Activated T-cell treated with anti-CD3 and anti-CD28 coated beads for 24 hours (primary cell): Measurements from ENCODE around the gene TMEM125.

Experiments
- DNase-seq: peaks from one replicate; pipeline ENCODE4 v3.0.0-alpha.2; 2020; ENCODE audit warnings: low read depth

Gene TMEM125

GRCh38 chr1:43312212-43312623 lies 42.4 kb downstream of the TMEM125 start:
- DNase-seq, result no peak

DNA sequence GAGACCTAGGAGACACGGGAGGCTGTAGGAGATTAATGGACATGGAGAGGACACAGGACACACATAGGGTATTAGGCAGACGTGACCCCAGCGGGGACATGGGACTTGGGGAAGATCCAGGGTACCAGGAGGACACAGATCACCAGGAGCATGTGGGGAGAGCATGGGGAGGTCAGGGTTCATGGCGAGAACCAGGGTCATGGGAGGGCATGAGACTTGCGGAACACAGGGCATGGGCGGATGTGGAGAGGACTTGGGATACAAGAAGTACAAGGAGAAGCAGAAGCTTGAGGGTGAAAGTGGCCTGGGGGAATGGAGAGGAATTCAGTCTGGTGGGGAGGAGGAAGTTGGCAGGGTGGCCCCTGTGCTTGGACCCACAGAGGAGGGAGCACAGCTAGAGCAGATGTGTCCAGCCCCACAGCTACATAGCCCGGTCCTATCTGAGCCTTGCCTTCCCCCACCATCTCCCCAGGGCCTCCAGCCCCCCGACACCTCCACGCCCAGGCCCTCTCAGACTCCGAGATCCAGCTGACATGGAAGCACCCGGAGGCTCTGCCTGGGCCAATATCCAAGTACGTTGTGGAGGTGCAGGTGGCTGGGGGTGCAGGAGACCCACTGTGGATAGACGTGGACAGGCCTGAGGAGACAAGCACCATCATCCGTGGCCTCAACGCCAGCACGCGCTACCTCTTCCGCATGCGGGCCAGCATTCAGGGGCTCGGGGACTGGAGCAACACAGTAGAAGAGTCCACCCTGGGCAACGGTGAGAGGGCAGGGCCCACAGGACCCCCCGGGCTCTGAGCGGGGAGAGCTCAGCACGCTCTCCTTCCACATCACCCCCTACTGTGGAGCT lies 43.1 kb downstream of the TMEM125 start:
- DNase-seq, result no peak

DNA sequence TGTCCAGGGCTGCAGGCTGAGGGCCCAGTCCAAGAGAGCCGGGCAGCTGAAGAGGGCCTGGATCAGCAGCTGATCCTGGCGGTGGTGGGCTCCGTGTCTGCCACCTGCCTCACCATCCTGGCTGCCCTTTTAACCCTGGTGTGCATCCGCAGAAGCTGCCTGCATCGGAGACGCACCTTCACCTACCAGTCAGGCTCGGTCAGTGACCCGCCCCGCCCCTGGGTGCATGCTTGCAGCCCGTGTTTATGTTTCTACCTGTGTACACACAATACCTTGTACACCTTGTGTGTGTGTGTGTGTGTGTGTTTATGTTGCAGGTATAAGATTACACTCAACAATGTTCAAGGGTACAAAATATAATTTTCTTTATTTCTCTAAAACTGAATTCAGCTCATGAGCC lies 44.0 kb downstream of the TMEM125 start:
- no peak for DNase-seq

GRCh38 chr1:43314233-43314632 lies 44.5 kb downstream of the TMEM125 start:
- DNase-seq, result no peak

- DNase-seq, result no peak
Observed at GRCh38 chr1:43315481-43315880, 45.7 kb downstream of the TMEM125 start.

- no peak for DNase-seq
Observed at GRCh38 chr1:43315963-43316737, 46.4 kb downstream of the TMEM125 start.

DNA sequence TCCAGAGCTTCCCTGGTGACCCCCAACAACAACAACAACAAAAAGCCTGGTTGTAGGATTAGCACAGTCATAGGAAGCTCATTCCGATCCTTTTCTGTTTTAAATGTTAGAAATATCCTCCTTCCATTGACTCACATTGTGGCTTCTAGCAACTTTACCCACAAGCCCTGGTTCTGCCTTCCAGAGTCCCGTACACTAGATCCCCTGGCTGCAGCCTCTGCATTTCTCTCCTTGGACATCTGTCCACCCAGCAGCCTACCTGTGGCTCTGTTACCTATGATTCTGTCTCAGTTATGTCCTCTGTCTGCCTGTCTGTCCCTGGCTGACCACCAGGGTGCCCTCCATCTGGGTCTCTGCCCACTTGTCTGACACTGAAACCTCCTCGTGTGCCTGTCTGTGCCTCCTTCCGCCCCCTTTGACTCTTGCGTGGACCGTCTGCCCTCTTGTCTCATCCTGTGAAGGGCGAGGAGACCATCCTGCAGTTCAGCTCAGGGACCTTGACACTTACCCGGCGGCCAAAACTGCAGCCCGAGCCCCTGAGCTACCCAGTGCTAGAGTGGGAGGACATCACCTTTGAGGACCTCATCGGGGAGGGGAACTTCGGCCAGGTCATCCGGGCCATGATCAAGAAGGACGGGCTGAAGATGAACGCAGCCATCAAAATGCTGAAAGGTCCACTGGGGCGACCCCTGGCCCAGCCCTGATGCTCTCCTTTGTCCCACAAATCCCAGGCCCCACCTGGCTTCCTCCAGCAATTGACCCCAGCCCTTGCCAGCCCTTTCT lies 47.1 kb downstream of the TMEM125 start:
- no peak for DNase-seq

DNA sequence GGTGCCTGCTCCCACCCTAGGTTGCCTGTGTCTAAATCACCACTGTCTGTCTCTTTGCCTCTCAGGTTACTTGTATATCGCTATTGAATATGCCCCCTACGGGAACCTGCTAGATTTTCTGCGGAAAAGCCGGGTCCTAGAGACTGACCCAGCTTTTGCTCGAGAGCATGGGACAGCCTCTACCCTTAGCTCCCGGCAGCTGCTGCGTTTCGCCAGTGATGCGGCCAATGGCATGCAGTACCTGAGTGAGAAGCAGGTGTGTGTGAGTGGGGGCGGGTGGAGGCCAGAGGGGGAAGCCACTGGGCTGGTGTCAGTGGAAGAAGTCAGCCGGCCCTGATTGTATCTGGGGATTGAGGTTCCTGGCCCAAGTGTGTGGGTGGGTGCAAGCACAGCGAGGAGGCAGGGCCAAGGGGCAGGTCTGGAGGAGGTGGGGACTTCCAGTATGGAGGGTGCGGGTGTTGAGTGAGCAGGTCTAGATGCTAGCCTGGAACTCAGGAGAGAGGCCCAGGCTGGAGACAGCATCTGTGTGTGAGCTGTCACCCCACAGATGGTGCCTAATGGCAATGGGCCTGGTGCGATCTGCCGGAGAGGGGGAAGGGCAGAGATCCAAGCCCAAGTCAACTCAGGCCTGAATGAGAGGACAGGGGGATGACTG lies 48.2 kb downstream of the TMEM125 start:
- DNase-seq, result no peak

DNA sequence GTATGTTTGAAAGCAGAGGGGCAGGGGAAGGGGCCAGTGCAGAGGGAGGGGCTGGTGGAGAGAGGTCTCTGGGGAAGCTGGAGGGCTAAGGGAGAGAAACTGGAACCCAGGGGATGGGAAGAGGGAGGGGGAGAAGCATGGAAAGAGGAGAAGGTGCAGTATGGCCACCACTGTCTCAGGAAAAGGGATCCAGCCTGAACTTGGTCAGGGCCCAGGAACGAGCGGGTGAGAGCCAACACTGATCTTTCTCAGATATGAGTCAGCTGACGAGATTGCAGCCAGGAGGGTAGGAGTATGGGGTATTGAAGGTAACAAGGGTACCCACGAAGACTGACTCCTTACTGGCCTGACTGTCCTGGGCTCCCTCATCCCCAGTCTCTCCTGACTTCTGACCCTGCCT lies 49.0 kb downstream of the TMEM125 start:
- no peak for DNase-seq

DNA sequence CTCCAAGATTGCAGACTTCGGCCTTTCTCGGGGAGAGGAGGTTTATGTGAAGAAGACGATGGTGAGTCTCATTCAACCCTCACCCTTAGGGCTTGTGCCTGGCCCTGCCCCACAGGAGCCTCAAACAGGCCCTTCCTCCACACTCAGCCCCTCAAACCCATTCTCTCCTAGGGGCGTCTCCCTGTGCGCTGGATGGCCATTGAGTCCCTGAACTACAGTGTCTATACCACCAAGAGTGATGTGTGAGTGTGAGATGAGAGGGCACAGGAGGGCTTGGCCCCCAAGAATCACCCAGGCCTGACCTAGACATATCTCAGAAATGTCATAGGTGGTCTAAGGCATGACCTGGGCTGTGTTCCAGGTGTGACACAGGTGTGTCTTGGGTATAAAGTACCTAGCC lies 49.5 kb downstream of the TMEM125 start:
- DNase-seq, result no peak

DNA sequence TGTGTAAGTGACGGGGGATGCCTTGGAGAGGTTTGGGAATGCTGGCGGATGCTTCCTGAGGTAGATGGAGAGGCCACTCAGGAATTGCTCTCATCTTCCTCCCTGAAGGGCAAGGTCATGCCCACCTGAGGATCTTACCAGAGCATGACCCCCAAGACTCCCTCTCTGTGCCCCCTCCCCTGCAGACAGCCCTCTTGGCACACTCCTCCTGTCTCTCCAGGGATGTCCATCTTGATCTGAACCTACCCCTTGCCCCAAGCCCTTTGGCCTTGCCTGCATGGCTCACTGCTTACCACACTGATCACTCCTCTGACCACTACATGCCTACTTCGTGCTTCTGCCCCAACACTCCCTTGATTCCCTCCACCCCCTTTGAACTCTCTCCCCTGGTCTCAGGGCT lies 50.0 kb downstream of the TMEM125 start:
- no peak for DNase-seq

- no peak for DNase-seq
Observed at GRCh38 chr1:43321331-43321891, 51.6 kb downstream of the TMEM125 start.

DNA sequence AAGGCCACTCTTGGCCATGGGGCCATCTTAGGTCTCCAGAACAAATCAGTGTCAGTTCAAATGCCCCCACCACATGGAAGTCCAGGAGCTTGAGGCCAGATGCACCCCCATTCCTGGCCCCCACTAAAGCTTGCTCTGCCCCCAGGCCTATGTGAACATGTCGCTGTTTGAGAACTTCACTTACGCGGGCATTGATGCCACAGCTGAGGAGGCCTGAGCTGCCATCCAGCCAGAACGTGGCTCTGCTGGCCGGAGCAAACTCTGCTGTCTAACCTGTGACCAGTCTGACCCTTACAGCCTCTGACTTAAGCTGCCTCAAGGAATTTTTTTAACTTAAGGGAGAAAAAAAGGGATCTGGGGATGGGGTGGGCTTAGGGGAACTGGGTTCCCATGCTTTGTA lies 52.7 kb downstream of the TMEM125 start:
- no peak for DNase-seq
